HepG2 (cell line): ENCODE measurements around the gene TMEM266. TPM values are rescaled to one million over a fixed set of nuclear protein-coding genes. Genes with fewer than 3 reads are reported as not detected.

ENCODE experiments used
- ARID5B ChIP-seq: IDR thresholded peaks from 2 replicates; pipeline ENCODE4 v1.4.0; 2020; ENCODE audit warnings: mild to moderate bottlenecking, missing genetic modification reagents
- ELF3 ChIP-seq: IDR thresholded peaks from 2 replicates; pipeline ENCODE4 v1.6.1; 2016; ENCODE audit warnings: missing genetic modification reagents, missing compliant biosample characterization
- FOSL2 ChIP-seq: sonication (generic); formaldehyde crosslinking; IDR thresholded peaks from 2 replicates; pipeline ENCODE4 v1.4.0; 2020; ENCODE audit warnings: missing genetic modification reagents
- MTERF4 ChIP-seq: sonication (generic); formaldehyde crosslinking; IDR thresholded peaks from 2 replicates; pipeline ENCODE4 v1.8.0; 2023; ENCODE audit warnings: mild to moderate bottlenecking, missing genetic modification reagents
- NR2F6 ChIP-seq, 2 experiments: IDR thresholded peaks; 2 replicates each; pipeline ENCODE4 v1.6.1; 2016; ENCODE audit warnings: antibody characterized with exemption in 1 of 2, mild to moderate bottlenecking in 1 of 2
- SKI ChIP-seq: fragments of 450-650 bp; IDR thresholded peaks from one replicate; pipeline ENCODE4 v1.6.1; 2018; ENCODE audit warnings: mild to moderate bottlenecking; ENCODE audit not compliant: partially characterized antibody
- ZNF432 ChIP-seq: sonication (generic); formaldehyde crosslinking; IDR thresholded peaks from 2 replicates; pipeline ENCODE4 v1.5.0; 2020; ENCODE audit warnings: missing genetic modification reagents, mild to moderate bottlenecking, borderline replicate concordance
- ZNF710 ChIP-seq: sonication (generic); formaldehyde crosslinking; IDR thresholded peaks from 2 replicates; pipeline ENCODE4 v1.5.0; 2020; ENCODE audit warnings: mild to moderate bottlenecking, missing genetic modification reagents, borderline replicate concordance
- polyA plus RNA-seq, 8 experiments: library from polyadenylated mRNA; depleted of rRNA in 3 of 8; stranded (reverse) in 7 of 8; unstranded in 1 of 8; fragments of >200 nt; fragmentation: Illumina TruSeq in 4 of 8; extraction: Trizol in 4 of 8; gene quantifications; 2 replicates each; pipeline versions ENCODE4 v1.2.1 to v1.2.3, GENCODE V29; 2011 to 2016; ENCODE audit warnings: low read depth in 4 of 8, missing spikeins in 1 of 8, mixed read lengths in 1 of 8; ENCODE audit not compliant: insufficient read depth in 1 of 8
- total RNA-seq, 5 experiments: library from RNA; depleted of rRNA; stranded (reverse); fragments of >200 nt; fragmentation: Illumina TruSeq; extraction: Trizol; gene quantifications; 2 replicates each; pipeline ENCODE4 v1.2.3, GENCODE V29; 2016; ENCODE audit warnings: low read depth in 1 of 5

The TMEM266 gene
- total and polyA plus RNA-seq, 2 of the 13 experiments (the other 11 are each of a cell fraction or from before 2014, with no cell fraction given) = 0.04 TPM; not detected in 1

- no peak for TF ChIP-seq MTERF4 (CRISPR knock-in tag)
- TF ChIP-seq ARID5B (CRISPR knock-in tag) = peak; percentile 79
- TF ChIP-seq ZNF710 = no peak
- TF ChIP-seq NR2F6 (IDR thresholded peaks at IDR 0.05) = peak; percentile 46; the same call in 1 of the 2 replicates
- TF ChIP-seq NR2F6 (CRISPR knock-in tag; IDR thresholded peaks at IDR 0.05) = peak; percentile 73
- peak; percentile 47 for TF ChIP-seq SKI
- TF ChIP-seq ZNF432 (CRISPR knock-in tag) = no peak
- TF ChIP-seq FOSL2 (CRISPR knock-in tag) = peak; percentile 92
- TF ChIP-seq ELF3 = peak; percentile 78
Observed at GRCh38 chr15:76196269-76197231, 136.8 kb downstream of the TMEM266 start (continued).
